GM10266 (cell line): ENCODE results near the gene CRYZL1.

ENCODE experiments used
- DNase-seq: peaks from one replicate; pipeline ENCODE4 v3.0.0; 2012; ENCODE audit errors: extremely low spot score
- CTCF ChIP-seq: IDR thresholded peaks from 2 replicates; pipeline ENCODE4 v1.5.1; 2012; ENCODE audit warnings: mild to moderate bottlenecking, low read depth; ENCODE audit not compliant: control insufficient read depth, insufficient read depth; ENCODE audit errors: missing control alignments

CRYZL1 gene

GRCh38 chr21:33541756-33542639 lies 99.5 kb downstream of the CRYZL1 start, which contains the start of gene GART:
Gene GART, minus strand, starts transcription at chr21:33542117. Its CDS starts 2,802 bp downstream, at chr21:33539315.
- no peak for TF ChIP-seq CTCF

GRCh38 chr21:33541105-33541711 lies 100.3 kb downstream of the CRYZL1 start:
- no peak for DNase-seq
- TF ChIP-seq CTCF = no peak

More at GRCh38 chr21:33541756-33542639, 99.5 kb downstream of the CRYZL1 start, which contains the start of gene GART:
- peak; percentile 77 for DNase-seq

DNA sequence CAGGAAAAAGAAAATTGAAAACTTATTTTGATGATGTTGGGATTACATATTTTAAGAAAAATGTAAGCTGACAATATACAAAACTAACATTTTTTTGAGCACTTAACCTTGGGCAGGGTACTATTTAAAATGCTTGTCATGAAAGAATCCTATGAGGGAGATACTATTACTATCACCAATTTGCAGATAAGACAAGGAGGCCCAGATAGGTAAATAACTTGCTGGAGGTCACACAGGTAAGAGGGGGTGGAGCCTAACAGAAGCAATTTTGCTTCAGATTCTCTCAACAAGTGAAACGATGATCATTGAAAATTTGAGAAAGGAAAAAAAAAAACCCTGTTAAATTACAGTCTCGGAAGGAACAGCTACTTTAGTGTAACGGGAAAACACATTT lies 100.8 kb downstream of the CRYZL1 start:
- DNase-seq = no peak
- TF ChIP-seq CTCF = no peak

DNA sequence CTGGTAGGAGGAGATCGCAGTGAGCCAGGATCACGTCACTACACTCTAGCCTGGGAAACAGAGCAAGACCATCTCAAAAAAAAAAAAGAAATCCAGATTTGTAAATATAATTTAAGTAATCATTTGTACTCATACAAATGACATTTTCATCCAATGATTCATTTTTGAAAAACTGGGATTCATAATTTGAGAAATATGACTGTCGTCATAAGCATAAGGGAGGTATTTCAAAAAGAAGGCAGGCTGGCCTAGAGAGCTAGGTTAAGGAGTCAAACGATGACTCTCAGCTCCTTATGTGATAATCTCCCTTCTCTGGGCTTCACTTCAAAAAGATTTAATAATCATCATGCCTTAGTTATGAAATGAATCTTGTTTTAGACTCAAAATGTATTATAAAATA lies 101.9 kb downstream of the CRYZL1 start:
- no peak for TF ChIP-seq CTCF
- no peak for DNase-seq
